DOHH2 (cell line): ENCODE results near the gene GNA14.

Source experiments
- H3F3A ChIP-seq: fragments of 200-600 bp; sonication (generic), shearing (Covaris generic); 2 replicates; pipeline ENCODE4 v1.6.0; 2016; ENCODE audit warnings: antibody characterized with exemption, mild to moderate bottlenecking; ENCODE audit not compliant: control insufficient read depth, insufficient read depth
- H3K27ac ChIP-seq: fragments of 200-600 bp; sonication (generic); 2 replicates; pipeline ENCODE4 v1.5.1; 2014; ENCODE audit warnings: low read depth, mild to moderate bottlenecking, low read length, moderate library complexity
- H3K27me3 ChIP-seq: fragments of 200-600 bp; sonication (generic); 2 replicates; pipeline ENCODE4 v1.6.1; 2014; ENCODE audit warnings: mild to moderate bottlenecking, low read length, mixed read lengths; ENCODE audit not compliant: control insufficient read depth
- H3K36me3 ChIP-seq: fragments of 200-600 bp; sonication (generic); 2 replicates; pipeline ENCODE4 v1.6.1; 2014; ENCODE audit warnings: mild to moderate bottlenecking, low read length, moderate library complexity, mixed read lengths; ENCODE audit not compliant: control insufficient read depth
- H3K4me1 ChIP-seq: fragments of 200-600 bp; sonication (generic); 2 replicates; pipeline ENCODE4 v1.6.1; 2014; ENCODE audit warnings: mild to moderate bottlenecking, low read length, mixed read lengths; ENCODE audit not compliant: control insufficient read depth
- H3K4me2 ChIP-seq: fragments of 200-600 bp; sonication (generic); 2 replicates; pipeline ENCODE4 v1.6.0; 2014; ENCODE audit warnings: mild to moderate bottlenecking, low read length, moderate library complexity
- H3K4me3 ChIP-seq: fragments of 200-600 bp; sonication (generic); 2 replicates; pipeline ENCODE4 v1.5.1; 2014; ENCODE audit warnings: mild to moderate bottlenecking, low read length, mixed read lengths
- H3K79me2 ChIP-seq: fragments of 200-600 bp; sonication (generic); 2 replicates; pipeline ENCODE4 v1.6.1; 2014; ENCODE audit warnings: mild to moderate bottlenecking, low read length, mixed read lengths; ENCODE audit not compliant: control insufficient read depth
- H3K9me2 ChIP-seq: fragments of 200-600 bp; sonication (generic); replicated peaks from 2 replicates; pipeline ENCODE4 v1.6.1; 2014; ENCODE audit warnings: mild to moderate bottlenecking, low read length, mixed read lengths; ENCODE audit not compliant: control insufficient read depth
- H3K9me3 ChIP-seq: fragments of 200-600 bp; sonication (generic); 2 replicates; pipeline ENCODE4 v1.6.1; 2014; ENCODE audit warnings: antibody characterized with exemption, low read length, mixed read lengths; ENCODE audit not compliant: control insufficient read depth, insufficient read depth
- H4K20me1 ChIP-seq: fragments of 200-600 bp; sonication (generic); 2 replicates; pipeline ENCODE4 v1.6.0; 2014; ENCODE audit warnings: low read depth, mild to moderate bottlenecking, antibody characterized with exemption, low read length, moderate library complexity; ENCODE audit not compliant: control insufficient read depth, insufficient read depth
- CTCF ChIP-seq: fragments of 200-600 bp; sonication (generic); IDR thresholded peaks from one replicate; pipeline ENCODE4 v1.5.1; 2014; ENCODE audit warnings: antibody characterized with exemption, mild to moderate bottlenecking, low read depth, low read length; ENCODE audit not compliant: poor library complexity, severe bottlenecking
- EZH2phosphoT487 ChIP-seq: fragments of 200-600 bp; sonication (generic); IDR thresholded peaks from 2 replicates; pipeline ENCODE4 v1.6.1; 2017; ENCODE audit warnings: borderline replicate concordance, mild to moderate bottlenecking, antibody characterized with exemption, low read length, moderate library complexity, mixed read lengths

Gene GNA14

GRCh38 chr9:77507212-77507961 is 140.7 kb downstream of the GNA14 start:
- Histone ChIP-seq H3K27me3 (no peaks in the 10 kb centered on the region), H3K36me3 (no peaks in the 10 kb centered on the region), H3K9me3 (no peaks in the 10 kb centered on the region), H3K79me2 (no peaks in the 10 kb centered on the region), H3K9me2 (no peaks in the 10 kb centered on the region), H3K4me2 (no peak overlapping the region), H3K27ac (no peak overlapping the region), H4K20me1 (no peaks in the 10 kb centered on the region), H3F3A (no peaks in the 10 kb centered on the region), H3K4me1 (no peaks in the 10 kb centered on the region), H3K4me3 (no peak overlapping the region)
- TF ChIP-seq EZH2phosphoT487 = no peak
- no peak for TF ChIP-seq CTCF

- Histone ChIP-seq H3K4me2 (no peak overlapping the region), H3K79me2 (no peaks in the 10 kb centered on the region), H4K20me1 (no peaks in the 10 kb centered on the region), H3K9me3 (no peaks in the 10 kb centered on the region), H3K9me2 (no peaks in the 10 kb centered on the region), H3K27me3 (no peaks in the 10 kb centered on the region), H3K4me1 (no peaks in the 10 kb centered on the region), H3K4me3 (no peak overlapping the region), H3F3A (no peaks in the 10 kb centered on the region), H3K36me3 (no peaks in the 10 kb centered on the region), H3K27ac (no peak overlapping the region)
- no peak for TF ChIP-seq CTCF
- no peak for TF ChIP-seq EZH2phosphoT487
These were observed 142.9 kb downstream of the GNA14 start for GRCh38 chr9:77505232-77505631.

GRCh38 chr9:77502568-77502967 is 145.6 kb downstream of the GNA14 start:
- no peaks in the 10 kb centered on the region for H3K9me2 ChIP-seq
- H4K20me1 ChIP-seq = no peaks in the 10 kb centered on the region
- TF ChIP-seq CTCF (no peak), EZH2phosphoT487 (no peak)
- H3K4me3 ChIP-seq = no peak overlapping the region
- H3K36me3 ChIP-seq = no peaks in the 10 kb centered on the region
- no peak overlapping the region for H3K27ac ChIP-seq
- no peak overlapping the region for H3K4me2 ChIP-seq
- H3K9me3 ChIP-seq = no peaks in the 10 kb centered on the region
- H3F3A ChIP-seq = no peaks in the 10 kb centered on the region
- H3K27me3 ChIP-seq = no peaks in the 10 kb centered on the region
- H3K79me2 ChIP-seq = no peaks in the 10 kb centered on the region
- H3K4me1 ChIP-seq = no peaks in the 10 kb centered on the region
